LoVo (cell line): ENCODE data around the gene TBP.
"Not testable (repeated sequence)": the region's sequence is repeated elsewhere in the genome, so short reads cannot be mapped to it uniquely, and the experiment has no call there.

Source experiments
- DNase-seq: peaks from one replicate; pipeline ENCODE4 v3.0.0-alpha.2; 2016; ENCODE audit warnings: low spot score

The TBP gene

GRCh38 chr6:170609225-170609624 is 55.1 kb downstream of the TBP start:
- not testable (repeated sequence) for DNase-seq

GRCh38 chr6:170612256-170612804 is 58.2 kb downstream of the TBP start:
- DNase-seq = not testable (repeated sequence)

DNA sequence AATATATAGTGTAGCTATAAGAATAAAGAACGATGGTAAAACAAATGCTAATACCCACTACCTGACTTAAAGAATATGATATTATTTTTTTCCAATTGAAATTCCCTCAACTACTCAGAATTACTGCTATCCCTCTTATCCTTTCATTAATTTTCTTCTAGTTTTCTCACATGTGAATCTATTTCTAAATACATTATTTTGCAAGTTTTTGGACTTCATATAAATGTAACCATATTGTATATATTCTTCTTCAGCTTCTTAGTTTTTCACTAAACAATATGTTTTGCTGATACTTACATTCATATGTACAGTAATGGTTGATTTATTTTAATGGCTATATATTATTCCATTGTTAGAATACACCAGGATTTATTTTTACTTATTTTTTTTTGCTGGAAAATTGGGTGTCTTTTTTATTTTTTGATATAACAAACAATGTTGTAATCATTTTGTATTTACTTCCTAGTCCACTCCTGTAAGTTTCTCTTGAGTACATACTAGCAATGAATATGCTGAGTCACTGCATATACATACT is 61.9 kb downstream of the TBP start:
- not testable (repeated sequence) for DNase-seq
